Activated T-cell treated with anti-CD3 and anti-CD28 coated beads for 1 hour (primary cell): ENCODE measurements around the gene ZNF423.
"Not testable (repeated sequence)": the region's sequence is repeated elsewhere in the genome, so short reads cannot be mapped to it uniquely, and the experiment has no call there.

Source experiments
- DNase-seq: peaks from one replicate; pipeline ENCODE4 v3.0.0-alpha.2; 2020; ENCODE audit warnings: low read depth

The ZNF423 gene

GRCh38 chr16:49583911-49584310 lies 272.0 kb downstream of the ZNF423 start:
- DNase-seq: no peak

DNA sequence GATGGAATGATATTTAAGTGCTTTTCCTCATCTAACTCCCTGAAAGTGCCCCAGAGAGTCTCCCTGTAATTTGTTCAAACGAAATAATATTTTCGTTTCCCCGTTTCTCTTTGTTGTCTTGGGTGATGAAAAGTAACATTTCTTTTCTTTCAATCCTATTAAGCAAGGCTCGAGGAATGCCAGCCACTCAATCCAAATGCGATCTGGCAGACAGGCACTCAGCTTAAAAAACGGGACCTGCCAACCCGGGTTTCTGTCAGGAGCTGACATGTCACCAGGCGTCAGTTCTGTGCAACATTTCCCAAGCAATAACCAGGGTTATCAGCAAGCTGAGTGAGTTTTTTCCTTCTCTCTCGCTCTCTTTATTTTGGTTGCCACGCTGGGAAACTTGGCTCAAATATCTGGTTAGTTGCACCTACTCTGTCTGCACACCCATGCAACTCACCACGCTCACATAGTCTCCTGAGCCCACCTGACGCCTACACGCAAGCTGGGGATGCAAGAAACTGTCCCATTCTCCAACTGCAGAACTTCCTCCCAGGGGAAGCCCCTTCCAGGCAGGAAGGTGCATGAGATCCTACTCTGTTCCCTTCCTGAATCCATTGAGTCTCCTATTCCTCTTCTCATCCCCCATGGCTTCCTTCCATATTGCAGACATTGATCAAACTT lies 274.1 kb downstream of the ZNF423 start:
- DNase-seq: no peak

DNA sequence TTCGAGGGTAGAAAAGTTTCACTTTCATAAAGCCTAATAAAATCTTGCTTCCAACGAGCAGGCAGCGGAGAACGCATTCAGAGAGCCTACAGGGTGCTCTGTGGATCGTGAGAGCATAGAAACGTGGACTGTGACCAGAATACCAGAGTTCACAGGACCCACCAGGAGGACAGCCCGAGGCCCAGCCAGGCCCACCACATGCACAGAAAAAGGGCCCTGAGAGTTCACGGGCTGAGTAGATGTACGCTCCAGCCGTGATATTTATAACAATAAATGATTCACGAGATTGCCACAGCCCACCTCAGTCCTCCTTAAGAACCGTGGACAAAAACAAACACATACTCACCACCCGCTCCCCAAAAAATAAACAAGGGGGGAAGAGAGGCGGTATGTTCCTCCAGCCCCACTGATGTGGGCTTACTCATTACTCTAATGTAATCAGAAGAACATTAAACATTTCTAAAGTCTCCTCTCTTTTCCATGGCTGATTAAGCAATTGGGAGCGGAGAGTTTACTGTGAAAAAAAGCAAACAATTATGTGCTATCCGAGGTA lies 275.1 kb downstream of the ZNF423 start:
- DNase-seq: no peak

GRCh38 chr16:49578435-49579024 lies 277.4 kb downstream of the ZNF423 start:
- DNase-seq: no peak

- no peak for DNase-seq
Observed at GRCh38 chr16:49578018-49578417, 277.9 kb downstream of the ZNF423 start.

DNA sequence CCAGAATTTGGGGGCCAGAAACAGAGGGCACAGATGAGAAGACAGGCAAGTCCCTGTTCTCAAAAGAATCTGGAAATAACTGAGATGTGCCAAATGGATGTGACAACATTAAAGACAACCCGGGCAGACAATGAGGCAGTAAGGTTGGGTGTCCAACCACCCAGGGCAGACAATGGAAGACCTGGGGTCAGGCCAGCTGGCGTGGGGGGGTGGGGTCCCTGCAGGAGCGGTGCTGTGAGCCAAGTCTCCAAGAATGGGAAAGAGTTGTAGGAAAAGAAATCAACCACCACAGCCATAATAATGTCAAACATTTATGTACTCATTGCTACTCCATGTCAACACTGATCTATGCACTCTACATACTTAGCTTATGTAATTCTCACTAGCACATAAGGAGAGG lies 279.0 kb downstream of the ZNF423 start:
- no peak for DNase-seq

DNA sequence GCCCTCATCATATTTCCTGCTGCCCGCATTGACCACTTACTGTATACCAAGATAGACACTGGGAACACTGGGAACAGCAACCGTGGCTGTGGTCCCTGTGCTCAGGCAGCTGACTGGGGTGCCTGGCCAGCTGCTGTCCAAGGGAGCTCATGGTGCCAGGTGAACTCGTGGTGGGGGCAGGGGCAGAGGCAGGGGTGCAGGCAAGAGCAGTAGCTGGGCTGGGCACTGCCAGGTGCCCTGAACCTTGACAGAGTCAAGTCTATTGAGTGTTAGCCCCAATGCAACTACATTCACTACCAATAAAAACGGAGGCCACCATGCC lies 279.8 kb downstream of the ZNF423 start:
- DNase-seq: no peak

DNA sequence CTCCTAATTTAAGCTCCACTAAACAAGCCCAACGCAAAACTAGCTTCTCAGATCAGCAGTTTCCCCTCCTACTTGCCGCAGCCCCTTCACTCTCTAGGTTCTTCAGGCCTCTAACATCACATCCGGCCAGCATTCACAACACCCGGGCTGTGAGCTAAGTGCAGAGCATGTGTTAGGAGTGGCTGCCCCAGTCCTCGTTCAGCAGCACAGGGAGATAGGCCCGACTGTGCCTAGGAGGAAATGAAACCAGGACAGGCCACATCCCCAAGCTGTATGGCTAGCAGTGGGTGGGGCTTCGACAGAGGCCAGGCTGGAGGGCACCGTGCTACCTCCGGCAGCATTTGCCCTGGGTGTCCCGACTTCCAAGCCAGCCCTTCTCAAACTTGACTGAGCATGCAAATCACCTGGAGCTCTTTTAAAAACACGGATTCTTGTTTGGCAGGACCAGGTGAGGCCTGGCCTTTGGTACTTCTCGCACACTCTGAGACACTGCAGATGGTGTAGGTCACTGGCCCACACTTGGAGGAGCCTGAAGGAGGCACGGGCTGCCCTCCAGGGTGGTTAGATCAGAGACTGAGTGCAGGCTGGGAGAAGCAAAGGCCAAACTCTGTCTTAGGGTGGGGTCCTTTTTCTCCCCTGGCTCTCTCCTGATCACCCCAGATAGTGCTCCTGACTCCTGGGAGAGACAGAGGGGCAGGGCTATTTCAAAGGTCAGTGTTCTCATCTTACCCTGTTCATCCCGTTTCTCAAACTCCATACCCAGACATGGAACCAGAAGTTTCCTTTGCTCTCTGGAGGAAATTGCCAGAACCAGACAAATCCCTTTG lies 280.4 kb downstream of the ZNF423 start:
- no peak for DNase-seq

- DNase-seq: no peak
Observed at GRCh38 chr16:49574826-49575225, 281.1 kb downstream of the ZNF423 start.

- no peak for DNase-seq
Observed at GRCh38 chr16:49567950-49568349, 288.0 kb downstream of the ZNF423 start.

- DNase-seq: no peak
Observed at GRCh38 chr16:49566432-49566831, 289.5 kb downstream of the ZNF423 start.

GRCh38 chr16:49564496-49565229 lies 291.2 kb downstream of the ZNF423 start:
- no peak for DNase-seq

- DNase-seq: no peak
Observed at GRCh38 chr16:49563666-49564065, 292.2 kb downstream of the ZNF423 start.

GRCh38 chr16:49562894-49563293 lies 293.0 kb downstream of the ZNF423 start:
- DNase-seq: not testable (repeated sequence)

GRCh38 chr16:49562228-49562627 lies 293.7 kb downstream of the ZNF423 start:
- DNase-seq: no peak

DNA sequence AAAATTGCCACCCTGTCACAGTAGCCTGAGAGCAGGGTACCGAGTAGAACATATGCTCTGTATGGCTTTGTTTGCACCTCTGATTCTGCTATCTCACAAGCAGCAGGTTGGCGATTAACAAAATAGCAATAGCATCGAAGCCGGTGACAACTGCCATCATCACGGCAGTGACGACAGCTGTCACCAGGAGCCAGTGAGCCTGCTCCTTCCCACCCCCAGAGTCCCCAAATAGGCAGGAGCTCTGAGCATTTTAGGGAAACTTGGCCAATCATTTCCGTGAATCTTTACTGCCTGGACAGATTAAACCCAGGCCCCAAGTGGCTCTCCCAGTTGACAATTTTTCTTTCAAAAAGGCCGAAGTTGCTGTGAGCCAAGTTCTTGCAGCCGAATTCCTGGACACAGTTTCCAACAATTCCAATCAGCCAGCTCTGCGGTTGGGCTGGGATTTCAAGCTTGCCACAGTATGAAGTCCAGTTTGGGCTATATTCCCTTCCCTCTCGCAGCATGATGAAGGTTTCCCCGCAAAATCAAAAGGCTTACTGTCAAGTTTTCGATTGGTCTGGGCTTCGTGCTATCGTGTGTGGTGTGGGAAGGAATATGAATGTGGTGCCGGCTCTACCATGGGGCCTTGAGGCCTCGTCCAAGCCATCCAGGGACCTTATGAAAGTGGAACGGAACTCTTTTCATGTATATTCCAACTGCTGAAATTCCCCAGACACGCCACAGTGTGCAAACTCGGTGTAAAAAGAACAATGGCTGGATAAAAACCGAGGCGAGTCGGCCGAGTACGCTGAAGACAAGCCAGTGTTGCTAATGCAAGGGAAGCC lies 295.7 kb downstream of the ZNF423 start:
- no peak for DNase-seq

DNA sequence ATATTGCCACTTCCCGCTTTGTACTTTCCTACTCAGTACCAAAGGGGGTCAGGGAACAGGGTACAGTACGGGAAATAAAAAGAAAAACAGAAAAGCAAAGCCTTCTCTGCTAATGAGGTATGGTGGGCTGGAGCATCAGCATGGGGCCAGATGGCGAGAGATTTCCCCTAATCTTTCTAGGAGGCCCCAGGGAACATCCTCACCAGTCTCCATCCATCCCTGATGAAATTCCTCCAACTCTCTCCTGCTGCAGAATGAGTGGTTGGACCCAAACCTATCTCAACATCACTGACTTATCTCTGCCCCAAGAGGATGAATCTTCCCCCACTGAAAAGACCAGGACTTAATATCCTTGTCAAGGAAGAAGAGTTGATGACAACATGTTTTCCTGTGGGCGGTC lies 296.7 kb downstream of the ZNF423 start:
- DNase-seq: no peak

GRCh38 chr16:49558451-49558850 lies 297.5 kb downstream of the ZNF423 start:
- no peak for DNase-seq

DNA sequence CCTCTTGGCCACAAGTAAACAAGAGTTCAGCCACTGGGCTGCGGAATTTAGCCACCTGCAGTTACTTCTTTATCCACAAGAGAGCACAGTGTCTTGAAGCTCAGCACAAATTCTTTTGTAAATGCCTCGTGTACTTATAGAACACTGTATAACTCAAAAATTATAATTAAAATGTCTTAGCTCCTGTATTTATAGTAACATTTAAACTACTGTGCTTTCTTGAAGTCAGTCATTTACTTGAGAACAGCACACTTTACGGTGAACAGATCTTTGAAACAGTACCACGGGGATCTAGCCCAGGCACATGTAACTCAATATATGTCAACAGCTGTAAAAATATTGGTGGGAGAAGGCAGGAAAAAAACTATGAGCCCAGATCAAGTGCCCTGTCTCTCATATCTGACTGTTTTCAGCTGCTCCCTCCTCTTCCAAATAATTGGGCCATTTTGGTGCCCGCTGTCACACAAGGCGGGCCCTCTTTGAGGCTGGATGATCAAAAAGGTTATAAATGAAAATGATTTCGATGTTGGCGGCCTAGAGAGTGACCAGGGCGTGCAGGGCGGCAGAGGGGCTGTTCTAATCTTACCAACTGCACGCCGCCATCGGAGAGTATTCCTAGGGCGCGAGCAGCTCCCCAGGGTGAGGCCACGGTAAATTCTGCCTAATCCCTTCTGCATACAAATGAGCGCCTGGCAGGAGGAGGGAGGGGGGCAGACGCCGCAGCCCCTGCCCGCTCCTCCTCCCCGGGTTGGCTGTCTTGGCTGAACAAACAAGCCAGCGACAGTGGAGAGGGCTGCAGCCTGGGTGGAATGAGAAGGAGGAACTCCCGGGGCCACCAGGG lies 299.1 kb downstream of the ZNF423 start:
- no peak for DNase-seq

GRCh38 chr16:49556249-49556605 lies 299.7 kb downstream of the ZNF423 start:
- no peak for DNase-seq

- no peak for DNase-seq
Observed at GRCh38 chr16:49554681-49555080, 301.2 kb downstream of the ZNF423 start.
